Fibroblast of peridontal ligament (primary cell): ENCODE results near the gene DHX40.
A peak's percentile ranks its signal among the peaks of the same experiment; 100 is the strongest.

Experiments used
- DNase-seq: peaks from one replicate; pipeline ENCODE4 v3.0.0-alpha.2; 2010; ENCODE audit errors: extremely low read depth

DHX40 gene

DNA sequence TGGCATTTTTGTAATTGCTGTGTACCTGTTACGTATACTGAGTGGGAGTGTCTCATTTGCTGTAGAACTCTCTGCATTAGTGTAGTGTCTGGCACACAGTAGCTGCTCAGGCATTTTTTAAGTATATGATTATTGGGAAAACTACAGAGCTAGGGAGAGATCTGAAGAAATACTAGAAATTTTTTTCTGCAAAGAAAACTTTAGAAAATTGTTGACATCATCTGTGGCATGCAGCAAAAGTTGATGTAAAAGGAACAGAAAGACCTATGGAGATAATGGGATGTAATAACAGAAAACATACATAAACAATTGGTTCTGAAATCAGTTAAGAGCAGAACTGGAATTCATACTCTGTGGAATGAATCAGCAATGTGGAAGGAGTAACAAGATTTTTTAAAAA lies 65.9 kb downstream of the DHX40 start:
- DNase-seq: peak; percentile 59

GRCh38 chr17:59632398-59632797 lies 67.0 kb downstream of the DHX40 start:
- DNase-seq: no peak

- DNase-seq: no peak
Measured at GRCh38 chr17:59633658-59634359, 68.4 kb downstream of the DHX40 start.

DNA sequence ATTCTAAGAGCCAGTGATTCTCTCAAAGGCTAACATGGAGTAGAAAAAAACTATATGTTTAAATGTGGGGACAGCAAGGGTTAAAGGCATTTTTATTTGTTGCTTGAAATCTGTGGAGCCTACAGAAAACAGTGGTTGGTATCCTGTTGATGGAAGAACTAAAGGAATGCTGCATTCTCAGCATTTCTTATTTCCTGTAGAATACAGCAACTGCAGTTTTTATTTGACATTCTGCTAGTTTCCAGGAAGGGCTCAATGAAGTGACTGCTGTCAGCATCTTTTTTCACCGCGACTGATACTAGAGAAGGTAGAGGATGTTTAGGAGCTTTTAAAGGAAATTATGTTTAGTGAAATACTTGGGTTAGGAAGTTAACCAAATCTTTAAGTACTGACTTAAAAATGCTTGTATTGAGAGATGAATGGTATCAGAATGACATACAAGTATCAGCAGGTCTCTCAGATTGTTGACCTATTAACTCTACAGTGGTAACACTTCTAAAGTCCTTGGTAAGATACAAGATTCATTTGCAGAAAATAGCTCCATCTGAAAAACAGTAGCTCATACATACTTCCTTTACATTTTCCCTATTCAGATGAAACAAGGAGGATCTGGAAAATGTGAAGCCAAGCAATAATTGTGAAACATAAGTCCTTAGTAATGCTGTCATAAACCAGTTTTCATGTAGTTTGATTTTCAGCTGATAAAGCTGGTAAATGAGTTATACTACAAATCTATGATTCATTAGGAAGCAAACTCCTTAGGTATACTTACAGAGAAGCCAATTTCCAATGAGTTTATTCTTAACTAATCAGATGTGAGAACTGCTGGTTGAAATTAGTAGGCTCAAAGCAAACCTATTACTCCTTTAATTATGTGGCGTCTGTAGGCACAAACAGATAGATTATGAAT lies 69.5 kb downstream of the DHX40 start:
- DNase-seq: no peak

GRCh38 chr17:59637611-59638310 lies 72.4 kb downstream of the DHX40 start:
- DNase-seq: no peak

GRCh38 chr17:59638553-59638952 lies 73.1 kb downstream of the DHX40 start:
- no peak for DNase-seq

DNA sequence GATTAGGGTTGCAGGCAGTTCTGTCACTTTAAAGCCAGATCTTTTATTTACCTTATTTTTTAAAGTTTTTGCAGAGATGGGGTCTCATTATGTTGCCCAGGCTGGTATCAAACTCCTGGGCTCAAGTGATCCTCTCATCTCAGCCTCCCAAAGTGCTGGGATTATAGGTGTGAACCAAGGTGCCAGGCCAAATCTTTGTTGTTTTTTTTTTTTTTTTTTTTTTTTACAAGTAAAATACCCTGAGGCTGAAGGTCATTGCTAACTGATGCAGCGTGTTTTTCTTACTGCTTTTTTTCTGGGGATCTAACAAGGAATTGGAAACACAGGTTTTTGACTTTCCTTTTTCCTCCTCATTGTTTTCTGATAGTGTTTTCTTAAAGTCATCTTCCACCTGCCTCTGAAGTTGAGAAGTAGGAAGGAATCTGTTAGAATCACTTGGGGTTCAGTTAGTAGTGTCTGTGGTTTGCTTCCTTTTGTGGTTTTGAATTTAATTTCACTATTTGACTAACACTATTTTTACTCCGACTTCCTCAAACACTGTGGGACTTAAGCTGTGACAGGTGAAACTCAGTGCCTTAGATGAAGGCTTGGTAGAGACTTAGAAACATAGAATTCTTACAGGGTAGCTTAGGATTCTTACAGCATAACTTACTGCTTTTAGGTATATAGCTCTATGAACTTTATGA lies 76.5 kb downstream of the DHX40 start:
- DNase-seq: no peak

DNA sequence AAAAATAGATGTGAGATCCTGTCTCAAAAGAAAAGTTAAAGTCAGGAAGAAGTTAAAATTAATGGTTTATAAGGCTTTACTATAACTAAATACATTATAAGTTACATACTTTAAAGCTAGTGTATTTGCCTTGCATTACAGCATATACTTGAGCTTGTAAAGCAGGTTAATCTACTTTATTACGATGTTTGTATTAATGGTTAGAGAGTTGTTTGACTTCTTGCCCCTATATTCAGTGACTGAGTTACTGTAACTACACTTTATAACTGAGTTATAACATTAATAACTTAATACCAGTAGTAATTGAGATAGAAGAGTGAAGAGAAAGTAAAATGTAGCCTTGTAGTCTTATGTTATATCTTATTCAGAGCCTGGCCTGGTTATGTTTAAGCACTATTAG lies 77.2 kb downstream of the DHX40 start:
- DNase-seq: no peak

GRCh38 chr17:59643159-59644140 lies 78.0 kb downstream of the DHX40 start:
- DNase-seq: peak; percentile 54

DNA sequence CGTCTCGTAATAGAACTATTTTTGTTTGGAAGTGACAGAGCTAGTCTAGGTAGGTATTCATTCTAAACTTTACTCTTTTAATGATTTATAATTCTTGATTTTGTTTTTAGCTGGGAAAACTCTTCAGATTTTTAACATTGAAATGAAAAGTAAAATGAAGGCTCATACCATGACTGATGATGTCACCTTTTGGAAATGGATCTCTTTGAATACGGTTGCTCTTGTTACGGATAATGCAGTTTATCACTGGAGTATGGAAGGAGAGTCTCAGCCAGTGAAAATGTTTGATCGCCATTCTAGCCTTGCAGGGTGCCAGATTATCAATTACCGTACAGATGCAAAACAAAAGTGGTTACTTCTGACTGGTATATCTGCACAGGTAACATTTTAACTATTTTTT lies 81.9 kb downstream of the DHX40 start:
- no peak for DNase-seq

DNA sequence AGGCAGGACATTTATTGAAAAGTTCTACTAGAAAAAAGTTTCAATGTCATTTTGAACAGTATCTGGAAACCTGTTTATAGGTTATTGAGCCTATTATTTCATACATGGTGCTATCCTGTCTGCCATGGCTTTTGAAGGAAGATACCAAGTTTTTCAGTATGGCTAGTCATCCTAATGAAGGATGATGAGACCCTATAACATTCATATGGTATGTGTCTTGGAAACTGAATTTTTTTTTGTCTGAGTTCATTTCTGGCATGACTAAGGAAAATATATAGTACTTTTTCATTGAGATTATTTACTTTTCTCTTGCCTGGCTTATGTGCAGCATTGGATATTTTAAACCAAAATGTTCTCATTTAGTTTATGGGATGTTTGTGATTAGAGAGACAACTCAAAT lies 84.5 kb downstream of the DHX40 start:
- no peak for DNase-seq

DNA sequence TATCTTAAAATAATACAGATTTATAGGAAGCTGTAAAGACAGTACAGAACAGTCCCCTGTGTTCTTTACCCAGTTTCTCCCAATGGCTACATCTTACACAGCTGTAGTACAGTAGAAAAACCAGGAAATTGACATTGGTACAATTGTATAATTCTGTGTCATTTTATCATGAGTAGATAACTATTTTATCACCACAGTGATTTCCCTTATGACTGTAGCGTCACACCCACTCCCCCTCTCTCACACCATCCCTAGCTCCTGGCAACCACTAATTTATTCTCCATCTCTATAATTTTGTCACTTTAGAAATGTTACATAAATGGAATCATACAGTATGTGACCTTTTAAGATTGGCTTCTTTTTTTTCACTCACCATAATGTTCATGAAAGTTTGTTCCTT lies 85.2 kb downstream of the DHX40 start:
- DNase-seq: no peak

GRCh38 chr17:59651346-59651745 lies 85.9 kb downstream of the DHX40 start:
- no peak for DNase-seq

- peak; percentile 96 for DNase-seq
Measured at GRCh38 chr17:59652119-59652518, 86.7 kb downstream of the DHX40 start.

- DNase-seq: peak; percentile 94
Measured at GRCh38 chr17:59656624-59657023, 91.2 kb downstream of the DHX40 start.
